Heart left ventricle (tissue), 13 donors: Measurements from ENCODE around the gene XIAP.

Source experiments
- POLR2A ChIP-seq, 2 donors: fragments of 450-650 bp; IDR thresholded peaks; one replicate each; pipeline ENCODE4 v1.6.1; 2017; ENCODE audit warnings: antibody characterized with exemption in 2 of 2, mild to moderate bottlenecking in 2 of 2, moderate library complexity in 2 of 2
- TF ChIP-seq, protein P1 (sequence below), 12 donors: fragments of 200-600 bp; sonication (generic) in 4 of 12; IDR thresholded peaks; one replicate each; pipeline versions ENCODE4 v1.5.0 to v1.8.0; 2018 to 2022; ENCODE audit warnings: antibody characterized with exemption in 12 of 12, mild to moderate bottlenecking in 5 of 12
- donor health status: ischemic (EF 13 %, LVEDD 7.1; RV severe dilation, severe dysfunction).
- donor health status: DM: no; HTN: yes; CAD: no.
- donor health status: DM: no; HTN: no; CAD: no.
- donor health status: ischemic (EF 25% LVEDD 6.9; RV normal size, moderate dysfunction).
- donor health status: ischemic (EF 25% LVEDD 5.7; RV mildly dilated, moderate dysfunction).
- donor health status: ischemic (EF 35%, LVEDD 5.7; RV mildly dilated, moderate dysfunction).
- donor health status: nonischemic (EF 11% LVEDD 7.7; RV severe dilation, severe dysfunction).
- donor health status: DM: yes; HTN: yes; CAD: no.
- donor health status: PGD.
- donor health status: ischemic (EF 29% LVEDD 5.4; RV normal size, mild dysfunction).
- donor health status: nonischemic (EF 23%, LVEDD 6.1; RV moderate dilation, normal function).

DNA sequence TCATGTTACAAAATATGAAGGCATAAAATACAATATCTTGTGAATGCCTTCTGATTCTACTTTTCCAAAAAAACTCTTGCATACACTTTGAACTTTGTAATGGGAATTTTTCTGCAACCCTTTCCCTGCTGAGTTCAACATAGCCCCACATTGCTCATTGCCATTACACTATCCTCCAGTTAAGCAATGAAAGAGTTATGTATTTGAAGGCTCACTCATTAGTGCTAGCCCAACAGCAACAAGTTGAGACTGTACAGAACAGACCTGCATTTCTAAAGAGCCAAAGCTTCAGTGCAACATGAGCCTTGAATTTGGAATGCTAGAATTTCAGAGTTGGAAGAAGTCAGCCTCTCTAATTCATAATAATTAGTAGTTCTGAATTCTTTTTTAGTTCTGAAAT lies 57.2 kb downstream of the XIAP start:
- TF ChIP-seq, protein P1, sequence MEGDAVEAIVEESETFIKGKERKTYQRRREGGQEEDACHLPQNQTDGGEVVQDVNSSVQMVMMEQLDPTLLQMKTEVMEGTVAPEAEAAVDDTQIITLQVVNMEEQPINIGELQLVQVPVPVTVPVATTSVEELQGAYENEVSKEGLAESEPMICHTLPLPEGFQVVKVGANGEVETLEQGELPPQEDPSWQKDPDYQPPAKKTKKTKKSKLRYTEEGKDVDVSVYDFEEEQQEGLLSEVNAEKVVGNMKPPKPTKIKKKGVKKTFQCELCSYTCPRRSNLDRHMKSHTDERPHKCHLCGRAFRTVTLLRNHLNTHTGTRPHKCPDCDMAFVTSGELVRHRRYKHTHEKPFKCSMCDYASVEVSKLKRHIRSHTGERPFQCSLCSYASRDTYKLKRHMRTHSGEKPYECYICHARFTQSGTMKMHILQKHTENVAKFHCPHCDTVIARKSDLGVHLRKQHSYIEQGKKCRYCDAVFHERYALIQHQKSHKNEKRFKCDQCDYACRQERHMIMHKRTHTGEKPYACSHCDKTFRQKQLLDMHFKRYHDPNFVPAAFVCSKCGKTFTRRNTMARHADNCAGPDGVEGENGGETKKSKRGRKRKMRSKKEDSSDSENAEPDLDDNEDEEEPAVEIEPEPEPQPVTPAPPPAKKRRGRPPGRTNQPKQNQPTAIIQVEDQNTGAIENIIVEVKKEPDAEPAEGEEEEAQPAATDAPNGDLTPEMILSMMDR (IDR thresholded peaks at IDR 0.05): no peak
- no peak for TF ChIP-seq POLR2A (IDR thresholded peaks at IDR 0.05)
